GM19455 (cell line): ENCODE measurements around the gene SYS1.

ENCODE experiments used
- ATAC-seq: cut with Tn5 transposase; IDR thresholded peaks from one replicate; pipeline ENCODE4 v1.9.1; 2021; ENCODE audit not compliant: unreplicated experiment

Gene SYS1

GRCh38 chr20:45362804-45363610 lies at the start of gene SYS1:
Gene SYS1 (plus strand): TSS chr20:45363156. CDS start chr20:45363532, 376 bp downstream.
- peak; percentile 74 for ATAC-seq

- ATAC-seq: no peak
These were observed 49.0 kb upstream of the SYS1 start for GRCh38 chr20:45313943-45314342.

GRCh38 chr20:45315672-45316071 lies 47.3 kb upstream of the SYS1 start:
- no peak for ATAC-seq

GRCh38 chr20:45316150-45317080 lies 46.5 kb upstream of the SYS1 start:
- no peak for ATAC-seq

- ATAC-seq: no peak
These were observed 45.1 kb upstream of the SYS1 start for GRCh38 chr20:45317826-45318225.

GRCh38 chr20:45318386-45318939 lies 44.5 kb upstream of the SYS1 start:
- ATAC-seq: no peak

GRCh38 chr20:45318948-45319347 lies 44.0 kb upstream of the SYS1 start:
- no peak for ATAC-seq

GRCh38 chr20:45320948-45321595 lies 41.9 kb upstream of the SYS1 start:
- ATAC-seq: no peak

- ATAC-seq: no peak
These were observed 40.0 kb upstream of the SYS1 start for GRCh38 chr20:45322952-45323383.

GRCh38 chr20:45323731-45324130 lies 39.2 kb upstream of the SYS1 start:
- ATAC-seq: no peak

- no peak for ATAC-seq
These were observed 37.6 kb upstream of the SYS1 start for GRCh38 chr20:45325371-45325770.

GRCh38 chr20:45328451-45328850 lies 34.5 kb upstream of the SYS1 start:
- no peak for ATAC-seq

GRCh38 chr20:45329497-45330319 lies 33.2 kb upstream of the SYS1 start:
- no peak for ATAC-seq

- no peak for ATAC-seq
These were observed 32.5 kb upstream of the SYS1 start for GRCh38 chr20:45330476-45330875.

GRCh38 chr20:45336530-45337366 lies 26.2 kb upstream of the SYS1 start:
- ATAC-seq: no peak

GRCh38 chr20:45337367-45338120 lies 25.4 kb upstream of the SYS1 start:
- ATAC-seq: no peak

- no peak for ATAC-seq
These were observed 24.6 kb upstream of the SYS1 start for GRCh38 chr20:45338121-45339030.

GRCh38 chr20:45339084-45339483 lies 23.9 kb upstream of the SYS1 start:
- ATAC-seq: no peak
